Head of caudate nucleus (tissue), 42 donors: ENCODE measurements around the gene MFGE8.
A peak's percentile ranks its signal among the peaks of the same experiment; 100 is the strongest.

ENCODE experiments used
- DNase-seq, 42 donors: peaks; one replicate each; pipeline versions ENCODE4 v3.0.0 to v3.0.0-alpha.2; 2020 to 2021; ENCODE audit warnings: mixed read lengths in 7 of 42
- intact Hi-C: fragments of 100-400 bp; cut with DNase I; formaldehyde crosslinking; loops from one replicate; pipeline ENCODE4 v1.15.0; 2022

The MFGE8 gene

GRCh38 chr15:88880944-88881740 lies 32.0 kb downstream of the MFGE8 start:
- no peak for DNase-seq
- intact Hi-C loops: no loop called here

- intact Hi-C loops: no loop called here
- peak in 26 of 42 donors; percentile 14 to 51 (median 26) for DNase-seq
These were observed 34.4 kb downstream of the MFGE8 start for GRCh38 chr15:88878720-88879184.

GRCh38 chr15:88877906-88878305 lies 35.3 kb downstream of the MFGE8 start:
- no peak for DNase-seq
- intact Hi-C loops: no loop called here

GRCh38 chr15:88877415-88877814 lies 35.8 kb downstream of the MFGE8 start:
- DNase-seq: no peak

GRCh38 chr15:88876573-88876972 lies 36.6 kb downstream of the MFGE8 start:
- DNase-seq: no peak
- intact Hi-C loops: no loop called here

More at GRCh38 chr15:88877415-88877814, 35.8 kb downstream of the MFGE8 start:
- intact Hi-C loops: no loop called here

- no peak for DNase-seq
- intact Hi-C loops: no loop called here
These were observed 38.5 kb downstream of the MFGE8 start for GRCh38 chr15:88874684-88875083.

- no peak for DNase-seq
- intact Hi-C loops: no loop called here
These were observed 38.9 kb downstream of the MFGE8 start for GRCh38 chr15:88874275-88874674.

- intact Hi-C loops: no loop called here
These were observed 39.4 kb downstream of the MFGE8 start for GRCh38 chr15:88873786-88874185.

GRCh38 chr15:88872706-88873105 lies 40.5 kb downstream of the MFGE8 start:
- no peak for DNase-seq
- intact Hi-C loops: no loop called here

More at GRCh38 chr15:88873786-88874185, 39.4 kb downstream of the MFGE8 start:
- DNase-seq: no peak

- intact Hi-C loops: no loop called here
These were observed 41.1 kb downstream of the MFGE8 start for GRCh38 chr15:88872106-88872505.

GRCh38 chr15:88871313-88871712 lies 41.9 kb downstream of the MFGE8 start:
- no peak for DNase-seq
- intact Hi-C loops: no loop called here

More at GRCh38 chr15:88872106-88872505, 41.1 kb downstream of the MFGE8 start:
- DNase-seq: no peak

- DNase-seq: no peak
- intact Hi-C loops: no loop called here
These were observed 46.8 kb downstream of the MFGE8 start for GRCh38 chr15:88866295-88866881.

- DNase-seq: no peak
- intact Hi-C loops: no loop called here
These were observed 47.6 kb downstream of the MFGE8 start for GRCh38 chr15:88865498-88866099.

GRCh38 chr15:88864861-88865497 lies 48.2 kb downstream of the MFGE8 start:
- no peak for DNase-seq
- intact Hi-C loops: no loop called here

- intact Hi-C loops: no loop called here
- no peak for DNase-seq
These were observed 49.8 kb downstream of the MFGE8 start for GRCh38 chr15:88863412-88863811.

GRCh38 chr15:88860212-88860611 lies 53.0 kb downstream of the MFGE8 start:
- intact Hi-C loops: no loop called here
- no peak for DNase-seq

GRCh38 chr15:88859550-88859949 lies 53.6 kb downstream of the MFGE8 start:
- no peak for DNase-seq
- intact Hi-C loops: no loop called here

- intact Hi-C loops: no loop called here
- DNase-seq: no peak
These were observed 54.2 kb downstream of the MFGE8 start for GRCh38 chr15:88858934-88859333.

GRCh38 chr15:88852476-88852875 lies 60.7 kb downstream of the MFGE8 start:
- DNase-seq: no peak
- intact Hi-C loops: no loop called here
